Measurements from ENCODE around the gene MARCHF11. TPM values are rescaled to one million over a fixed set of nuclear protein-coding genes. Genes with fewer than 3 reads are reported as not detected.

Gene MARCHF11
- total and polyA plus RNA-seq, 9 donors, result 0.24 to 0.27 (median 0.25) TPM; not detected in 5

GRCh38 chr5:16051246-16051755 lies 128.3 kb downstream of the MARCHF11 start:
- H3K4me3 ChIP-seq, result no peak overlapping the region
- H3K36me3 ChIP-seq, result no peaks in the 10 kb centered on the region
- TF ChIP-seq EP300 (IDR thresholded peaks at IDR 0.05) (no peak), POLR2A (IDR thresholded peaks at IDR 0.05) (no peak)
- TF ChIP-seq, protein P1, sequence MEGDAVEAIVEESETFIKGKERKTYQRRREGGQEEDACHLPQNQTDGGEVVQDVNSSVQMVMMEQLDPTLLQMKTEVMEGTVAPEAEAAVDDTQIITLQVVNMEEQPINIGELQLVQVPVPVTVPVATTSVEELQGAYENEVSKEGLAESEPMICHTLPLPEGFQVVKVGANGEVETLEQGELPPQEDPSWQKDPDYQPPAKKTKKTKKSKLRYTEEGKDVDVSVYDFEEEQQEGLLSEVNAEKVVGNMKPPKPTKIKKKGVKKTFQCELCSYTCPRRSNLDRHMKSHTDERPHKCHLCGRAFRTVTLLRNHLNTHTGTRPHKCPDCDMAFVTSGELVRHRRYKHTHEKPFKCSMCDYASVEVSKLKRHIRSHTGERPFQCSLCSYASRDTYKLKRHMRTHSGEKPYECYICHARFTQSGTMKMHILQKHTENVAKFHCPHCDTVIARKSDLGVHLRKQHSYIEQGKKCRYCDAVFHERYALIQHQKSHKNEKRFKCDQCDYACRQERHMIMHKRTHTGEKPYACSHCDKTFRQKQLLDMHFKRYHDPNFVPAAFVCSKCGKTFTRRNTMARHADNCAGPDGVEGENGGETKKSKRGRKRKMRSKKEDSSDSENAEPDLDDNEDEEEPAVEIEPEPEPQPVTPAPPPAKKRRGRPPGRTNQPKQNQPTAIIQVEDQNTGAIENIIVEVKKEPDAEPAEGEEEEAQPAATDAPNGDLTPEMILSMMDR (IDR thresholded peaks at IDR 0.05), result no peak
- no peaks in the 10 kb centered on the region for H3K27me3 ChIP-seq
- no peaks in the 10 kb centered on the region for H3K4me1 ChIP-seq (ENCODE audit: insufficient read depth)
- H3K27ac ChIP-seq, result no peak overlapping the region
- H3K9me3 ChIP-seq, result no peaks in the 10 kb centered on the region
- no peak for DNase-seq
- WGBS, 3 donors, result 39 to 66% (median 46%) methylated on average over 3 of the region's 3 CpGs
- intact Hi-C loops (cut with DNase I), result no loop called here

DNA sequence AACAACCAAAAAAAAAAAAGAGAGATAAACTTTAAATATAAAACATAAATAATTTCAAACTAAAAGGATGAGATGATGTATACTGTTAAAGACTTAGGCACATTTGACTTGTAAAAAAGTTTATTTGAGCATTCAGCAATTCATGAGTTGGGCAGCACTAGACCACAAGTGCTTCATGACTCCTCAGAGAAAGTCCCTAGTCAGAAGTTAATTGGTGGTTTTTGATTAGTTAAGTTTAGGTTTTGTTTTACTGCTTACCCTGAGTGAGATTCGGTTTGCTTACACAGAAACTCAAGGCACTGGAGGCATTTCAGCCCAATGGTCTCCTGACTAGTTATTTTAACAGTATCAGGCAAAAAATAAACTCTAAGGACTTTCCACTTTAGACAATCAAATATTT lies 129.2 kb downstream of the MARCHF11 start:
- no peak overlapping the region for H3K27ac ChIP-seq
- H3K4me3 ChIP-seq, result no peak overlapping the region
- no peaks in the 10 kb centered on the region for H3K36me3 ChIP-seq
- intact Hi-C loops (cut with DNase I), result no loop called here
- H3K27me3 ChIP-seq, result no peaks in the 10 kb centered on the region
- 89 to 91% (median 90%) methylated on average over 1 of the region's 1 CpG for WGBS, 3 donors
- no peaks in the 10 kb centered on the region for H3K4me1 ChIP-seq (ENCODE audit: insufficient read depth)
- H3K9me3 ChIP-seq, result no peaks in the 10 kb centered on the region
- TF ChIP-seq EP300 (IDR thresholded peaks at IDR 0.05) (no peak), POLR2A (IDR thresholded peaks at IDR 0.05) (no peak)
- TF ChIP-seq, protein P1 (IDR thresholded peaks at IDR 0.05), result no peak
- no peak for DNase-seq

DNA sequence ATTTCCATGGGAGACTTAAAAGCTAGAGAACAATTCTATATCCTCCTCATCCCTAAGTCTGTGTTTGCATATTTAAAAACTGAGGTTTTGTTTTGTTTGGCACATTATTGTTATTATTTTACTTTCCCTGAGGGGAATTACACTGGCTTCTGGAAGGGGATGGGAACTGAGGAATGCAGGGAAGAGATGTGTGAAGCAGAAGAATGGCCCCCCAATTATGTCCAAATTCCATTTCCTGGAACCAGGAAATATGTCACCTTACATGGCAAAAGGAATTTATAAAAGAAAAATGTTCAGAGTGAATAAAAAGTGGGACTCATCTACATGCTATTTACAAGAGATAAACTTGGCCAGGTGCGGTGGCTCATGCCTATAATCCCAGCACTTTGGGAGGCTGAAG lies 129.8 kb downstream of the MARCHF11 start:
- Histone ChIP-seq H3K27me3 (no peaks in the 10 kb centered on the region), H3K4me3 (no peak overlapping the region), H3K9me3 (no peaks in the 10 kb centered on the region), H3K27ac (no peak overlapping the region), H3K36me3 (no peaks in the 10 kb centered on the region), H3K4me1 (ENCODE audit: insufficient read depth) (no peaks in the 10 kb centered on the region)
- TF ChIP-seq, protein P1 (IDR thresholded peaks at IDR 0.05), result no peak
- TF ChIP-seq EP300 (IDR thresholded peaks at IDR 0.05), result no peak
- TF ChIP-seq POLR2A (IDR thresholded peaks at IDR 0.05), result no peak
- WGBS, 3 donors, result 67 to 79% (median 72%) methylated on average over 1 of the region's 1 CpG
- no peak for DNase-seq
- intact Hi-C loops (cut with DNase I), result no loop called here

DNA sequence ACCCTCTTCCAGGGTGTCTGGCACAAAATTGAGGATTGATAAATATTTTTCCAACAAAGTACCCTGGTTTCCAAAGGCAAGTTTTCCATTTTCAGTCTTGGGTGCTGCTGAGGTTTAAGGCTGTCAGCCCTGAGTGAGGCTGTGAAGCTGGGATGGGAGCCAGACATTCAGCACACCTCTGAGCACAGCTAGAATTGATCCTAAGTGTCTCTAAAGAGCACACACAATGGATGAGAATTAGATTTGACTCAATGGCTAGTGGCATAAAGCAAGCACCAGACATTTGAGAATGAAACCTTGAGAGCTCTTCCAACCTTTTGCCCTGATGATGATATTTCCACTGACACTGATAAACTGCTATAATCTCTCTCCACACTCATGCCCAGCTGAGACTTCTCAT lies 131.5 kb downstream of the MARCHF11 start:
- Histone ChIP-seq H3K4me1 (ENCODE audit: insufficient read depth) (no peaks in the 10 kb centered on the region), H3K27ac (no peak overlapping the region), H3K9me3 (no peaks in the 10 kb centered on the region), H3K36me3 (no peaks in the 10 kb centered on the region), H3K4me3 (no peak overlapping the region), H3K27me3 (no peaks in the 10 kb centered on the region)
- TF ChIP-seq EP300 (IDR thresholded peaks at IDR 0.05) (no peak), POLR2A (IDR thresholded peaks at IDR 0.05) (no peak)
- TF ChIP-seq, protein P1 (IDR thresholded peaks at IDR 0.05), result no peak
- intact Hi-C loops (cut with DNase I), result no loop called here
- DNase-seq, result no peak

Data from ovary (tissue), 9 donors.